HG03280 (cell line): ENCODE data around the gene THAP10.
"Not testable (repeated sequence)": the region's sequence is repeated elsewhere in the genome, so short reads cannot be mapped to it uniquely, and the experiment has no call there.

ENCODE experiments used
- ATAC-seq: cut with Tn5 transposase; IDR thresholded peaks from one replicate; pipeline ENCODE4 v1.9.1; 2021; ENCODE audit warnings: mild to moderate bottlenecking, moderate library complexity; ENCODE audit not compliant: unreplicated experiment

THAP10 gene

DNA sequence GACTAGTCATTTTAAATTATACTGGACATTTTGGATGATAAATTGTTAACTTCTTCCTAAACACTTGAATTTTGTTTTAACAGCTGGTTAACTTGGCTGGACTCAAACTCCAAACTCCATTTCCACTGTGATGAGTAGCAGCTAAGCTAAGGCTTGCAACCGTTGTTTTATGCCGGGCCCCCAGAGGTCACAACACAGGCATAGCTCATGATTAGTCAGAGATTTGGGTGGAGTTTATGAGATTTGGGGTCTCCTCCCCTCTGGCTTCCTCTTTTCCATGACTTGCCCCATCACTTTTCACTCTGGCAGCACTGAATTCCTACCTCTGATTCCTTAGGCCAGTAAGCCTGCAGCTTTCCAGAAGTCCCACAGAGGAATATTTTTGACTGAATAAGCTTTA, 12.8 kb downstream of the THAP10 start:
- ATAC-seq: no peak

GRCh38 chr15:70876683-70877082, 15.6 kb downstream of the THAP10 start:
- no peak for ATAC-seq

- no peak for ATAC-seq
These were observed 16.2 kb downstream of the THAP10 start for GRCh38 chr15:70876011-70876410.

DNA sequence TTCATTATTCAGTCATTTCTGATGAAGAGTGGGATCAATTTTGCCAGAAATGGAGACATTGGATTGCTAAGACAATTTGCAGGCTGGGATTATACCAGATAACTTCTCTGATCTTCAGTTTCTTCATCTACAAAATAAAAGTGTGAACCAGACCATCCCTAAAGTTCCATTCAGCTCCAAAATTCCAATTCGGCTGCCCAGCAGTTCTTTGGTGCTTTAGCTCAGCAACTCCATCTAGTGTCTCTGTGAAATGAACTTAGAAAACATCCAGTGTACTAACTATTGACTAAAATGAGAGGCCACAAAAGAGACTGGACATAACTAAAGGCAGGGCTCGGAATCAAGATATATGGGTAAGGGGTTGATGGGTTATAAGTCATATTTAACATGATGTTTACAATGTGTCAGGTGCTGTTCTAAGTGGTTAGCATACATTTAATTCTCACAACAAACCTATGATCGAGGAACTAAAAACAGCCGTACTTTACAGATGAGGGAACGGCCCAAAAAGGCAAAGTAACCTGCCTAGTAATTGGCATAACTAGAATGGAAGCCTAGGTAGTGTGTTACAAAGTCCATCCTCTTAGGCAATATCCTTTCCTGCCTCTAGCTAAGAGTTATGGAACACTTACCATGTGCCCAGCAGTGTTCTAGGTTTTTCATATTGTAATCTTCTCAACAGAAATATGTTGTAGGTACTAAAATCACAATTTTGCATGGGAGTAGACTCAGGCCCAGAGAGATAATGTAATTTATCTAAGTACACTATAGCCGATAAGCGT, 17.0 kb downstream of the THAP10 start:
- ATAC-seq: no peak

- ATAC-seq: no peak
These were observed 18.8 kb downstream of the THAP10 start for GRCh38 chr15:70873232-70874054.

DNA sequence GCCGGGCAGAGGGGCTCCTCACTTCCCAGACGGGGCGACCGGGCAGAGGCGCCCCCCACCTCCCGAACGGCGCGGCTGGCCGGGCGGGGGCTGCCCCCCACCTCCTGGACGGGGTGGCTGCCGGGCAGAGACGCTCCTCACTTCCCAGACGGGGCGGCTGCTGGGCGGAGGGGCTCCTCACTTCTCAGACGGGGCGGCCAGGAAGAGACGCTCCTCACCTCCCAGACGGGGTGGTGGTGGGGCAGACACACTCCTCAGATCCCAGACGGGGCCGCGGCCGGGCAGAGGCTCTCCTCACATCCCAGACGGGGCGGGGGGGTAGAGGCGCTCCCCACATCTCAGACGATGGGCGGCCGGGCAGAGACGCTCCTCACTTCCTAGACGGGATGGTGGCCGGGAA, 20.7 kb downstream of the THAP10 start:
- not testable (repeated sequence) for ATAC-seq

DNA sequence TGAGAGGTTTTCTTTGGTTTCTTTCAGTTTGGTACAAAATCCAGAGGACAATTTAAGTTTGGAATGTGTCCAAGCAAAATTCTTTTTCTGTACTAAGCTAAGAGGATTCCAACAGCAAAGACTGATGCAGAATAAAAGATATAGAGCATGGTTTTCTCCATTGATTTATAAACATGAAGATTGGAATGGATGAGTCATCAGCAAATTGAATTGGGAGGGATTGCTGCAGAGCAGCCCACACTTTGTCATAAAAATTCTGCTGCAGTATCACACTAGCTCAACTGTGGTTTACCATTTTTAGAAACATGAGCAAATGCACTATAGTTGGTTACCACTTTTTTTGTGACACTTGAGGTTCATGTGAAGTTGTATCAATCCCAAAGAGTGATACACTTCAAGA, 22.2 kb downstream of the THAP10 start:
- no peak for ATAC-seq

DNA sequence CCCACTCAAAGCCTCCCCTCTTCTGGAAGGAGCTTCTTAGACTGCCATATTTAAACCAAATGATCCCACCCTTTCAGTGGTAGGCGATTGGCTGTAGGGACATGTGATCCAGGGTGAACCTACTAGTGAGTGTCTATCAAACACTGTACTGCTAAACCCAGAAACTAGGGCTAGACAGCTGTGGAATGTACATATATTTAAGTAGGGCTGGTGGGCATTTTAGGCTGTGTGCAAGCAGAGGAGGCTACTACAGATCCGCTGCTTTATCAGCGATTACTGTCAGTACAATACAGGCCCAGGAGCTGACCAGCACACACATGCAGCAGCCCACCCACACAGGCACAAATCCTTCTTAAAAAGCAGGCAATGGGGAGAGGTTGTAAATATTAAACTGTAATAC, 22.9 kb downstream of the THAP10 start:
- no peak for ATAC-seq

- ATAC-seq: no peak
These were observed 24.2 kb downstream of the THAP10 start for GRCh38 chr15:70867911-70868467.

DNA sequence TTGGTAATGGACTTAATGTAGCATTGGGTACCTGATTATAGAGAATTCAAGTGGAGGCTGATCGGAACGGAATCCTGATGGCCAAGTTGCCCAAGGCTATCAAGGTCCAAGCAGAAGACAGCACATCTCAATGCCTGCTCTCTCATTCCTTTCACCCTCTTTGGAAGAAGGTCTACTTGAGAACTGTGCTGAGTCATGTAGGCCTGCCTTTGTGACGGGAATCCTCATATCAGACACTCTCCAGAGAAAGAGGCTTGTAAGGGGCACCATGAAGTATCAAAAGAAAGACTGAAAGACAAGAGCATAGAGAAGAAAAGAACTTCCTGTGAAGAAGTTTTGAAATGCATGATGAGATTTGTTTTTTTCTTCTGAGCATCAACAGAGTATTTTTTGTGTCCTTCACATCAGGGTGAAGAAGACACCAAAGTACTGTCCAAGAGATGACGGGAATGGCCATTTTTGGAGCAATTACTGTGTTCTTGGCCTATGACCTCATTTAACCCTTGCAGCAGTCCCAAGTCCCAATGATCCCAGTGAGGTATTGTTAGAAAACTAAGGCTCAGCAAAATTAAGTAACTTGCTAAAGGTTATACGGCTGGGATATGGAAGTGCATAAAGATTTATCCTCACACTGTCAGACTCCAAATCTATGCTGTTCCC, 25.1 kb downstream of the THAP10 start:
- ATAC-seq: no peak

GRCh38 chr15:70863450-70864218, 28.6 kb downstream of the THAP10 start:
- ATAC-seq: no peak

- no peak for ATAC-seq
These were observed 32.2 kb downstream of the THAP10 start for GRCh38 chr15:70859998-70860397.

- no peak for ATAC-seq
These were observed 32.8 kb downstream of the THAP10 start for GRCh38 chr15:70859322-70859908.

GRCh38 chr15:70858614-70859321, 33.5 kb downstream of the THAP10 start:
- not testable (repeated sequence) for ATAC-seq

GRCh38 chr15:70857562-70858285, 34.5 kb downstream of the THAP10 start:
- no peak for ATAC-seq

DNA sequence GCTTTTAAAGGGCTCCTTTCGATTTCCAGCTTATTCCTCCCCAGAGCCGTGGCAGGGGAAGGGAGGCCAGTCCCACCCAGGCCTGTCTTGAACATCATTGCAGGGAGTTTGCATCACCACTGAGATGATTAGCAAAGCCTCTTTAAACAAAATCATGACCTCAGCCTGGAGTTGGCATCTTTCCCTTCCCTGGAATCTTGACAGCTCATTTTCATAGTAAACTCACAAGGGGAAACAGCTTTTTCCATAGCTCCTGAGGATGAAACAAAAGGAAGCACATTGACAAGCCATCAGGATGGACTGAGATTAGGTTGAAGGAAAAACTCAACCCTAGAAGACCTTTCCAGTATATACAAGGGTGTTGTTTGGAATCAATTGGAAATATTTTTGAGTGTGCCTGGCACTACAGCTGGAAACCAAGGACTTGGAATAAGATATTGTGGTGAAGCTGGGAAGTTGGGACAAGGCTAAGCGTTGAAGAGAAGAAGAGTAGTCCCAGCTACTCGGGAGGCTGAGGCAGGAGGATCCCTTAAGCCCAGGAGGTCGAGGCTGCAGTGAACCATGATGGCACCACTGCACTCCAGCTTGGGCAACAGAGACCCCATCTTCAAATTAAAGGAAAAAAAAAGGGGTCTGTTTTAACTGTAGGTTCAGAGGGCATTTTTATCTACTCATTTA, 35.2 kb downstream of the THAP10 start:
- ATAC-seq: no peak

GRCh38 chr15:70856177-70856883, 35.9 kb downstream of the THAP10 start:
- ATAC-seq: no peak

GRCh38 chr15:70855764-70856163, 36.5 kb downstream of the THAP10 start:
- ATAC-seq: no peak
